ENCODE data around the gene CRELD2. TPM values are rescaled to one million over a fixed set of nuclear protein-coding genes. Genes with fewer than 3 reads are reported as not detected.

The CRELD2 gene
- polyA plus RNA-seq, 3 donors = 20.3 to 33.2 (median 27.6) TPM

DNA sequence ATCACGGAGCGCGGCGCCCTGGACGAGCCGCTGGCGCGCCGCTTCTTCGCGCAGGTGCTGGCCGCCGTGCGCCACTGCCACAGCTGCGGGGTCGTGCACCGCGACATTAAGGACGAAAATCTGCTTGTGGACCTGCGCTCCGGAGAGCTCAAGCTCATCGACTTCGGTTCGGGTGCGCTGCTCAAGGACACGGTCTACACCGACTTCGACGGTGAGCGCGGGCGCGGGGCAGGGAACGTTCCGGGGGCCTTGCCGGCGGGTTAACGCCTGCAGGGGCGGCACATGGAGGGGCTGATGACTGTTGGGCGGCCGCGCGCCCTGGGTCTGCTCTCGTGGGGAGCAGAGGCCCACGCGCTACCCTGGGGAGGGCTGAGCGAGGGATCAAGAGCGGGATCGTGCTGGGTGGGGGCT is 43.2 kb downstream of the CRELD2 start:
- peak overlapping the region; percentile 80 to 97 (median 94) for H3K4me3 ChIP-seq (replicated peaks in 1 of 3; ENCODE audit: low read depth in 2 of 3, low read length in 3 of 3)
- TF ChIP-seq, protein P1, sequence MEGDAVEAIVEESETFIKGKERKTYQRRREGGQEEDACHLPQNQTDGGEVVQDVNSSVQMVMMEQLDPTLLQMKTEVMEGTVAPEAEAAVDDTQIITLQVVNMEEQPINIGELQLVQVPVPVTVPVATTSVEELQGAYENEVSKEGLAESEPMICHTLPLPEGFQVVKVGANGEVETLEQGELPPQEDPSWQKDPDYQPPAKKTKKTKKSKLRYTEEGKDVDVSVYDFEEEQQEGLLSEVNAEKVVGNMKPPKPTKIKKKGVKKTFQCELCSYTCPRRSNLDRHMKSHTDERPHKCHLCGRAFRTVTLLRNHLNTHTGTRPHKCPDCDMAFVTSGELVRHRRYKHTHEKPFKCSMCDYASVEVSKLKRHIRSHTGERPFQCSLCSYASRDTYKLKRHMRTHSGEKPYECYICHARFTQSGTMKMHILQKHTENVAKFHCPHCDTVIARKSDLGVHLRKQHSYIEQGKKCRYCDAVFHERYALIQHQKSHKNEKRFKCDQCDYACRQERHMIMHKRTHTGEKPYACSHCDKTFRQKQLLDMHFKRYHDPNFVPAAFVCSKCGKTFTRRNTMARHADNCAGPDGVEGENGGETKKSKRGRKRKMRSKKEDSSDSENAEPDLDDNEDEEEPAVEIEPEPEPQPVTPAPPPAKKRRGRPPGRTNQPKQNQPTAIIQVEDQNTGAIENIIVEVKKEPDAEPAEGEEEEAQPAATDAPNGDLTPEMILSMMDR (IDR thresholded peaks at IDR 0.05) = no peak
- Mint-ChIP-seq H3K9me3 (no peaks in the 10 kb centered on the region), H3K36me3 (peaks cover 15 to 35% of the 10 kb centered on the region in 2 donors), H3K27ac (peak overlapping the region; percentile 89 to 95 (median 91)), H3K4me3 (peak overlapping the region; percentile 90 to 95), H3K27me3 (ENCODE audit: low read depth in 3 of 3) (no peaks in the 10 kb centered on the region), H3K4me1 (peaks cover 46% of the 10 kb centered on the region)
- no peaks in the 10 kb centered on the region for H3K27me3 ChIP-seq (ENCODE audit: control insufficient read depth in 2 of 2, insufficient read depth in 2 of 2, low read length in 2 of 2)
- intact Hi-C loops (cut with micrococcal nuclease) = loop anchor here in 1 of 2 donors (10.0 kb wide), 1 partner anchor 343 kb away; the partner anchor contains the start of gene PLXNB2
- peaks cover 48% of the 10 kb centered on the region for H3K79me2 ChIP-seq (ENCODE audit: insufficient read depth, low read length)
- peak overlapping the region; percentile 91 to 99 for H3K27ac ChIP-seq (ENCODE audit: low read depth in 1 of 2, low read length in 2 of 2)
- H3K4me2 ChIP-seq (replicated peaks; ENCODE audit: extremely low read depth, low read length, poor library complexity, severe bottlenecking) = peak overlapping the region; percentile 88
- DNase-seq = no peak
- peak overlapping the region; percentile 100 for H3K9ac ChIP-seq (ENCODE audit: insufficient read depth, low read length, poor library complexity, severe bottlenecking)
- peaks cover 55% of the 10 kb centered on the region for H4K20me1 ChIP-seq (ENCODE audit: insufficient read depth, low read length)
- peaks cover 50 to 56% of the 10 kb centered on the region in 2 donors for H3K4me1 ChIP-seq (ENCODE audit: control insufficient read depth in 1 of 2, insufficient read depth in 2 of 2, low read length in 2 of 2)
- peaks cover 26 to 27% of the 10 kb centered on the region in 2 donors for H3K36me3 ChIP-seq (replicated peaks in 1 of 2; ENCODE audit: control insufficient read depth in 1 of 2, insufficient read depth in 2 of 2, low read length in 2 of 2)
- H2AFZ ChIP-seq (ENCODE audit: insufficient read depth, low read depth, low read length, poor library complexity, severe bottlenecking) = no peak overlapping the region
- under 1% methylated on average over 49 of the region's 49 CpGs for WGBS (ENCODE audit: insufficient coverage)
- H3K9me3 ChIP-seq (replicated peaks in 1 of 2; ENCODE audit: control insufficient read depth in 1 of 2, insufficient read depth in 1 of 2, low read length in 2 of 2) = no peaks in the 10 kb centered on the region

DNA sequence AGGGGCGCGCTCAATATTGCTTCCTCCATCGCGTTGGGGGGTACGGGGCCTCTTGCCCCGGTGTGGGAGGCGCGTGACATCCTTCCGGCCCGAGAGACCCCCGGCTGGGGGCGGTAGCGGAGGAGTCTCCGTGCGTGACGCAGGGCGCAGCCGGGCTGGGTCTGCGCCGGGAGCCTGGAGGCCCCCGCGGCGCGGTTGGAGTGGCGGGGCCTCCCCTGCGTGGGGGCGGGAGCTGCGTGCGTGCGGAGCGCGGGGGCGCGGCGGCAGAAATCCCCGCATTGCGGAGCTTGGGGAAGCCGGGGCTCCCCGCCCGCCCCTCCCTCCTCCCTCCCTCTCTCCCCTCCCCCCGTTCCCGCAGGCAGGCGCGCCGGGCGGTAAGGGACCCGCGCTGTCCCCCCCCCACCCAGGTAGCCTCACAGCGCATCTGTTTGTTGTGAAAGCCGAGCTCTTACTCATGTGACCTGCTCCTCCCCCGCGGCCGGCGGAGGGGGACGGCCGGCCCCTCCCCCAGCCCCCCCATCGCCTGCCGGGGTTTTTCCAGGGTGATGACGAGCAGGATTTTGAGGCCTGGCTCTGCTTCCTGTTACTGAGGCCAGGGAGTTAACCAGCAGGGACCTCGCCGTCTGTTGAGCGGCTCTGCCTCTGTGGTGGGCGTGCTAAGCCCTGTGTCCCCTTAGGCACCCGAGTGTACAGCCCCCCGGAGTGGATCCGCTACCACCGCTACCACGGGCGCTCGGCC is 43.7 kb downstream of the CRELD2 start:
- peak; percentile 85 to 95 (median 91) for DNase-seq
- no peaks in the 10 kb centered on the region for H3K9me3 ChIP-seq (replicated peaks in 1 of 2; ENCODE audit: control insufficient read depth in 1 of 2, insufficient read depth in 1 of 2, low read length in 2 of 2)
- intact Hi-C loops (cut with micrococcal nuclease) = loop anchor here in 1 of 2 donors (10.0 kb wide), 1 partner anchor 343 kb away; the partner anchor contains the start of gene PLXNB2

More for the DNA sequence above, 43.7 kb downstream of the CRELD2 start:
- Histone ChIP-seq H3K4me3 (replicated peaks in 1 of 3; ENCODE audit: low read depth in 2 of 3, low read length in 3 of 3) (peak overlapping the region; percentile 80 to 97 (median 94)), H2AFZ (ENCODE audit: insufficient read depth, low read depth, low read length, poor library complexity, severe bottlenecking) (no peak overlapping the region), H3K36me3 (replicated peaks in 1 of 2; ENCODE audit: control insufficient read depth in 1 of 2, insufficient read depth in 2 of 2, low read length in 2 of 2) (peaks cover 26 to 27% of the 10 kb centered on the region in 2 donors), H3K27me3 (ENCODE audit: control insufficient read depth in 2 of 2, insufficient read depth in 2 of 2, low read length in 2 of 2) (no peaks in the 10 kb centered on the region), H3K4me2 (replicated peaks; ENCODE audit: extremely low read depth, low read length, poor library complexity, severe bottlenecking) (peak overlapping the region; percentile 88), H3K9ac (ENCODE audit: insufficient read depth, low read length, poor library complexity, severe bottlenecking) (peak overlapping the region; percentile 100), H4K20me1 (ENCODE audit: insufficient read depth, low read length) (peaks cover 61% of the 10 kb centered on the region), H3K27ac (ENCODE audit: low read depth in 1 of 2, low read length in 2 of 2) (peak overlapping the region; percentile 91 to 99), H3K4me1 (ENCODE audit: control insufficient read depth in 1 of 2, insufficient read depth in 2 of 2, low read length in 2 of 2) (peaks cover 56 to 62% of the 10 kb centered on the region in 2 donors), H3K79me2 (ENCODE audit: insufficient read depth, low read length) (peaks cover 48% of the 10 kb centered on the region)
- Mint-ChIP-seq H3K36me3 (peaks cover 15 to 35% of the 10 kb centered on the region in 2 donors), H3K27ac (peak overlapping the region; percentile 89 to 95 (median 91)), H3K4me1 (peaks cover 49% of the 10 kb centered on the region), H3K9me3 (no peaks in the 10 kb centered on the region), H3K27me3 (ENCODE audit: low read depth in 3 of 3) (no peaks in the 10 kb centered on the region), H3K4me3 (peak overlapping the region; percentile 90 to 95)
- WGBS (ENCODE audit: insufficient coverage) = under 1% methylated on average over 52 of the region's 70 CpGs
- TF ChIP-seq, protein P1 (IDR thresholded peaks at IDR 0.05) = no peak

Data from CD14-positive monocyte (primary cell).